GM23338 (cell line): Measurements from ENCODE around the gene ATP10B. TPM values are rescaled to one million over a fixed set of nuclear protein-coding genes. Genes with fewer than 3 reads are reported as not detected.

Experiments
- ATAC-seq: fragments of 200-7000 bp; cut with Tn5 transposase; 3 replicates; pipeline ENCODE4 v1.9.1; 2020
- DNase-seq: peaks from one replicate; pipeline ENCODE4 v3.0.0-alpha.2; 2015; ENCODE audit warnings: low spot score
- H2AFZ ChIP-seq: fragments of 200-600 bp; sonication (generic); 2 replicates; pipeline ENCODE4 v1.8.0; 2016; ENCODE audit warnings: antibody characterized with exemption, mild to moderate bottlenecking, moderate library complexity
- H3F3A ChIP-seq: fragments of 200-600 bp; sonication (generic); replicated peaks from 2 replicates; pipeline ENCODE4 v1.8.0; 2017; ENCODE audit warnings: antibody characterized with exemption, mixed run types, low read depth
- H3K27ac ChIP-seq: fragments of 200-600 bp; sonication (generic); 2 replicates; pipeline ENCODE4 v1.6.1; 2016; ENCODE audit warnings: low read depth
- H3K27me3 ChIP-seq: fragments of 200-600 bp; sonication (generic); 2 replicates; pipeline ENCODE4 v1.8.0; 2016; ENCODE audit warnings: mild to moderate bottlenecking, mixed run types, moderate library complexity; ENCODE audit not compliant: insufficient read depth
- H3K36me3 ChIP-seq: fragments of 200-600 bp; sonication (generic); 2 replicates; pipeline ENCODE4 v1.8.0; 2016; ENCODE audit warnings: mild to moderate bottlenecking; ENCODE audit not compliant: insufficient read depth
- H3K4me1 ChIP-seq: fragments of 200-600 bp; sonication (generic); 2 replicates; pipeline ENCODE4 v1.8.0; 2016; ENCODE audit warnings: mild to moderate bottlenecking, moderate library complexity; ENCODE audit not compliant: insufficient read depth
- H3K4me2 ChIP-seq: fragments of 200-600 bp; sonication (generic); 2 replicates; pipeline ENCODE4 v1.7.1; 2017; ENCODE audit warnings: mixed run types
- H3K4me3 ChIP-seq: fragments of 200-600 bp; sonication (generic); 2 replicates; pipeline ENCODE4 v1.6.1; 2016; ENCODE audit warnings: mixed run types
- H3K79me2 ChIP-seq: fragments of 200-600 bp; sonication (generic); replicated peaks from 2 replicates; pipeline ENCODE4 v1.8.0; 2017; ENCODE audit warnings: mild to moderate bottlenecking; ENCODE audit not compliant: insufficient read depth
- H3K9me2 ChIP-seq: fragments of 200-600 bp; sonication (generic); 2 replicates; pipeline ENCODE4 v1.8.0; 2017; ENCODE audit not compliant: insufficient read depth
- H4K20me1 ChIP-seq: fragments of 200-600 bp; sonication (generic); replicated peaks from 2 replicates; pipeline ENCODE4 v1.8.0; 2017; ENCODE audit warnings: mild to moderate bottlenecking; ENCODE audit not compliant: insufficient read depth
- H3K27ac Mint-ChIP-seq: 2 replicates; pipeline ENCODE4 v1.8.0; 2020; ENCODE audit warnings: inconsistent platforms, mild to moderate bottlenecking, moderate library complexity, mixed read lengths
- H3K27me3 Mint-ChIP-seq: 3 replicates; pipeline ENCODE4 v1.8.0; 2022; ENCODE audit warnings: low read depth, mild to moderate bottlenecking, moderate library complexity, mixed read lengths, inconsistent platforms; ENCODE audit not compliant: insufficient read depth, poor library complexity
- H3K36me3 Mint-ChIP-seq: 3 replicates; pipeline ENCODE4 v1.8.0; 2021; ENCODE audit warnings: low read depth, mild to moderate bottlenecking, inconsistent platforms, moderate library complexity, mixed read lengths
- H3K4me1 Mint-ChIP-seq: 3 replicates; pipeline ENCODE4 v1.8.0; 2020; ENCODE audit warnings: mild to moderate bottlenecking, inconsistent platforms, mixed read lengths
- H3K4me3 Mint-ChIP-seq: 3 replicates; pipeline ENCODE4 v1.8.0; 2021; ENCODE audit warnings: moderate library complexity, mild to moderate bottlenecking, inconsistent platforms, mixed read lengths
- H3K9me3 Mint-ChIP-seq: 3 replicates; pipeline ENCODE4 v1.8.0; 2020; ENCODE audit warnings: moderate library complexity, mild to moderate bottlenecking, inconsistent platforms, mixed read lengths
- CREB1 ChIP-seq: fragments of 250-450 bp; sonication (Bioruptor Pico); IDR thresholded peaks from 2 replicates; pipeline ENCODE4 v1.5.0; 2020; ENCODE audit warnings: low read depth, mild to moderate bottlenecking, moderate library complexity
- EZH2phosphoT487 ChIP-seq: fragments of 200-600 bp; sonication (generic); IDR thresholded peaks from one replicate; pipeline ENCODE4 v1.8.1; 2018; ENCODE audit warnings: antibody characterized with exemption; ENCODE audit not compliant: unreplicated experiment
- JUNB ChIP-seq: IDR thresholded peaks from one replicate; pipeline ENCODE4 v1.6.1; 2016; ENCODE audit warnings: antibody characterized with exemption; ENCODE audit not compliant: unreplicated experiment
- NANOG ChIP-seq: IDR thresholded peaks from 2 replicates; pipeline ENCODE4 v1.6.1; 2016; ENCODE audit warnings: antibody characterized with exemption, borderline replicate concordance
- POLR2AphosphoS5 ChIP-seq: IDR thresholded peaks from 2 replicates; pipeline ENCODE4 v1.6.1; 2016; ENCODE audit warnings: antibody characterized with exemption, low read depth
- STAT1 ChIP-seq: IDR thresholded peaks from one replicate; pipeline ENCODE4 v1.6.1; 2016; ENCODE audit warnings: antibody characterized with exemption; ENCODE audit not compliant: unreplicated experiment
- ZNF114 ChIP-seq: fragments of 250-450 bp; sonication (Bioruptor Pico); IDR thresholded peaks from 2 replicates; pipeline ENCODE4 v1.5.0; 2020; ENCODE audit warnings: mild to moderate bottlenecking, moderate library complexity
- polyA plus RNA-seq: library from polyadenylated mRNA; unstranded; fragments of >200 nt; fragmentation: Nextera tagmentation; extraction: Ambion mirVana; gene quantifications from 2 replicates; pipeline ENCODE4 v1.2.1, GENCODE V29; 2016
- total RNA-seq: library from RNA; depleted of rRNA; stranded (reverse); fragments of >200 nt; shearing (Covaris generic); gene quantifications from 2 replicates; pipeline ENCODE4 v1.2.3, GENCODE V29; 2014
- TF ChIP-seq, protein P1 (sequence below): IDR thresholded peaks from 2 replicates; pipeline ENCODE4 v1.6.1; 2016; ENCODE audit warnings: antibody characterized with exemption
- TF ChIP-seq, protein P2 (sequence below), 2 experiments: fragments of 200-600 bp in 1 of 2; sonication (generic) in 1 of 2; conservative IDR thresholded peaks; 2 replicates each; pipeline versions ENCODE4 v1.5.1 to v1.6.1; 2016 to 2017; ENCODE audit warnings: antibody characterized with exemption in 2 of 2, low read depth in 2 of 2, mild to moderate bottlenecking in 2 of 2, moderate library complexity in 1 of 2
- TF ChIP-seq, protein P3 (sequence below): IDR thresholded peaks from one replicate; pipeline ENCODE4 v1.6.1; 2018; ENCODE audit warnings: antibody characterized with exemption; ENCODE audit not compliant: unreplicated experiment

ATP10B gene
- total and polyA plus RNA-seq, 2 experiments from 2014 or later, result 0.11 to 0.14 TPM

DNA sequence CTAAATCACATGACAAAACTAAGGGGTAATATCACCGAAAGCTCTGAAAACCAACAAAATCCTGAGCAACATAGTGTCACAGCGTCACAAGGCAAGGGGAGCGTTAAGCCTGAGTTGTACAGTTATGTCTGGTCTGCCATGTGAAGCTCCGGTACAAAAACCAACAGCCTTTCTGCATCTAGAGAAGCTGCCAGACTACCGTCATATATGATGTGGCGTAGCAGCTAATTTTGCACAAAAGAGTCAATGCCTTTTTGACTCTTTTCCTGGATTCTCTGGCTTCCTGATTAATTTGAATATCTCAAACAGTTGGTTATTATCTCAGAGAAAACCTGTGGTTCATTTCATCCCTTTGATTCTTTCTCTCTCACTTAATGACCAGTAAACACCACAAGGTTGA lies 16.0 kb upstream of the ATP10B start:
- no peak for TF ChIP-seq JUNB
- TF ChIP-seq, protein P1, sequence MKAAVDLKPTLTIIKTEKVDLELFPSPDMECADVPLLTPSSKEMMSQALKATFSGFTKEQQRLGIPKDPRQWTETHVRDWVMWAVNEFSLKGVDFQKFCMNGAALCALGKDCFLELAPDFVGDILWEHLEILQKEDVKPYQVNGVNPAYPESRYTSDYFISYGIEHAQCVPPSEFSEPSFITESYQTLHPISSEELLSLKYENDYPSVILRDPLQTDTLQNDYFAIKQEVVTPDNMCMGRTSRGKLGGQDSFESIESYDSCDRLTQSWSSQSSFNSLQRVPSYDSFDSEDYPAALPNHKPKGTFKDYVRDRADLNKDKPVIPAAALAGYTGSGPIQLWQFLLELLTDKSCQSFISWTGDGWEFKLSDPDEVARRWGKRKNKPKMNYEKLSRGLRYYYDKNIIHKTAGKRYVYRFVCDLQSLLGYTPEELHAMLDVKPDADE, result no peak
- TF ChIP-seq NANOG, result no peak
- ATAC-seq (no peak), DNase-seq (no peak)
- H3K4me3 Mint-ChIP-seq, result no peak overlapping the region
- Histone ChIP-seq H3K79me2 (no peaks in the 10 kb centered on the region), H3K9me2 (peaks cover 4% of the 10 kb centered on the region; the same call in 1 of the 2 replicates), H2AFZ (peak overlapping the region; percentile 48; the same call in 1 of the 2 replicates), H4K20me1 (no peaks in the 10 kb centered on the region), H3K36me3 (no peaks in the 10 kb centered on the region), H3K4me2 (no peak overlapping the region), H3K4me3 (no peak overlapping the region), H3K27ac (no peak overlapping the region), H3F3A (no peaks in the 10 kb centered on the region), H3K27me3 (no peaks in the 10 kb centered on the region), H3K4me1 (peaks cover 10% of the 10 kb centered on the region)
- H3K36me3 Mint-ChIP-seq, result no peaks in the 10 kb centered on the region
- H3K27ac Mint-ChIP-seq, result no peak overlapping the region
- no peaks in the 10 kb centered on the region for H3K9me3 Mint-ChIP-seq
- peaks cover 19% of the 10 kb centered on the region for H3K4me1 Mint-ChIP-seq
- no peaks in the 10 kb centered on the region for H3K27me3 Mint-ChIP-seq

DNA sequence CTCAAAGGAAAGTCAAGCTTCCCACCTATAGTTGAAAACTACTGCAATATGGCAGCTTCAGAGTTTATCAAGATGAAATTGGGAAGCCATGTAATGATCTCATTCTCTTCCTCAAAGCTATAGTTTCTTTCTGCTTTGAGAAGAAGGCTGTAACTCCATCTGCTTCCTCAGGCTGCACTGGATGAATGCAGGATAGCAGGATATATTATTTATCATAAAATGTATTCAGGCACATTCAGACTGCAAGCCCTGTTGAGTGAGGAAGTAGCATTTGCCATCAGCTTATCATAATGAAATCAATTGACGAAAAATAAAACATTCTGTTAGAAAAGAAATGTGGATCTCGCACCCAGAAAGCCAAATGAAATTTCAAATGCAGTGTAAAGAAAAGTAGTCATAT lies 560 bp downstream of the ATP10B start:
- Histone ChIP-seq H3K27ac (no peak overlapping the region), H3K27me3 (no peaks in the 10 kb centered on the region), H3K4me1 (no peaks in the 10 kb centered on the region), H3K4me3 (no peak overlapping the region), H3K36me3 (no peaks in the 10 kb centered on the region), H3K9me2 (no peaks in the 10 kb centered on the region), H4K20me1 (no peaks in the 10 kb centered on the region), H2AFZ (no peak overlapping the region), H3K79me2 (no peaks in the 10 kb centered on the region), H3F3A (no peaks in the 10 kb centered on the region), H3K4me2 (no peak overlapping the region)
- DNase-seq (no peak), ATAC-seq (no peak)
- Mint-ChIP-seq H3K27me3 (peaks cover 1% of the 10 kb centered on the region), H3K4me1 (no peaks in the 10 kb centered on the region), H3K36me3 (no peaks in the 10 kb centered on the region), H3K27ac (no peak overlapping the region), H3K4me3 (no peak overlapping the region), H3K9me3 (no peaks in the 10 kb centered on the region)
- TF ChIP-seq CREB1 (CRISPR knock-in tag), result no peak
- no peak for TF ChIP-seq EZH2phosphoT487
- TF ChIP-seq STAT1, result no peak
- TF ChIP-seq, protein P2, sequence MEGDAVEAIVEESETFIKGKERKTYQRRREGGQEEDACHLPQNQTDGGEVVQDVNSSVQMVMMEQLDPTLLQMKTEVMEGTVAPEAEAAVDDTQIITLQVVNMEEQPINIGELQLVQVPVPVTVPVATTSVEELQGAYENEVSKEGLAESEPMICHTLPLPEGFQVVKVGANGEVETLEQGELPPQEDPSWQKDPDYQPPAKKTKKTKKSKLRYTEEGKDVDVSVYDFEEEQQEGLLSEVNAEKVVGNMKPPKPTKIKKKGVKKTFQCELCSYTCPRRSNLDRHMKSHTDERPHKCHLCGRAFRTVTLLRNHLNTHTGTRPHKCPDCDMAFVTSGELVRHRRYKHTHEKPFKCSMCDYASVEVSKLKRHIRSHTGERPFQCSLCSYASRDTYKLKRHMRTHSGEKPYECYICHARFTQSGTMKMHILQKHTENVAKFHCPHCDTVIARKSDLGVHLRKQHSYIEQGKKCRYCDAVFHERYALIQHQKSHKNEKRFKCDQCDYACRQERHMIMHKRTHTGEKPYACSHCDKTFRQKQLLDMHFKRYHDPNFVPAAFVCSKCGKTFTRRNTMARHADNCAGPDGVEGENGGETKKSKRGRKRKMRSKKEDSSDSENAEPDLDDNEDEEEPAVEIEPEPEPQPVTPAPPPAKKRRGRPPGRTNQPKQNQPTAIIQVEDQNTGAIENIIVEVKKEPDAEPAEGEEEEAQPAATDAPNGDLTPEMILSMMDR (conservative IDR thresholded peaks at IDR 0.05; ENCODE audit: low read depth in 2 of 2), result no peak
- TF ChIP-seq, protein P3, sequence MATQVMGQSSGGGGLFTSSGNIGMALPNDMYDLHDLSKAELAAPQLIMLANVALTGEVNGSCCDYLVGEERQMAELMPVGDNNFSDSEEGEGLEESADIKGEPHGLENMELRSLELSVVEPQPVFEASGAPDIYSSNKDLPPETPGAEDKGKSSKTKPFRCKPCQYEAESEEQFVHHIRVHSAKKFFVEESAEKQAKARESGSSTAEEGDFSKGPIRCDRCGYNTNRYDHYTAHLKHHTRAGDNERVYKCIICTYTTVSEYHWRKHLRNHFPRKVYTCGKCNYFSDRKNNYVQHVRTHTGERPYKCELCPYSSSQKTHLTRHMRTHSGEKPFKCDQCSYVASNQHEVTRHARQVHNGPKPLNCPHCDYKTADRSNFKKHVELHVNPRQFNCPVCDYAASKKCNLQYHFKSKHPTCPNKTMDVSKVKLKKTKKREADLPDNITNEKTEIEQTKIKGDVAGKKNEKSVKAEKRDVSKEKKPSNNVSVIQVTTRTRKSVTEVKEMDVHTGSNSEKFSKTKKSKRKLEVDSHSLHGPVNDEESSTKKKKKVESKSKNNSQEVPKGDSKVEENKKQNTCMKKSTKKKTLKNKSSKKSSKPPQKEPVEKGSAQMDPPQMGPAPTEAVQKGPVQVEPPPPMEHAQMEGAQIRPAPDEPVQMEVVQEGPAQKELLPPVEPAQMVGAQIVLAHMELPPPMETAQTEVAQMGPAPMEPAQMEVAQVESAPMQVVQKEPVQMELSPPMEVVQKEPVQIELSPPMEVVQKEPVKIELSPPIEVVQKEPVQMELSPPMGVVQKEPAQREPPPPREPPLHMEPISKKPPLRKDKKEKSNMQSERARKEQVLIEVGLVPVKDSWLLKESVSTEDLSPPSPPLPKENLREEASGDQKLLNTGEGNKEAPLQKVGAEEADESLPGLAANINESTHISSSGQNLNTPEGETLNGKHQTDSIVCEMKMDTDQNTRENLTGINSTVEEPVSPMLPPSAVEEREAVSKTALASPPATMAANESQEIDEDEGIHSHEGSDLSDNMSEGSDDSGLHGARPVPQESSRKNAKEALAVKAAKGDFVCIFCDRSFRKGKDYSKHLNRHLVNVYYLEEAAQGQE, result no peak
- TF ChIP-seq ZNF114 (CRISPR knock-in tag), result no peak
- no peak for TF ChIP-seq POLR2AphosphoS5
